GM21447 (cell line): Measurements from ENCODE around the gene TNFSF18.
"Not testable (repeated sequence)": the region's sequence is repeated elsewhere in the genome, so short reads cannot be mapped to it uniquely, and the experiment has no call there.

Source experiments
- ATAC-seq: cut with Tn5 transposase; IDR thresholded peaks from one replicate; pipeline ENCODE4 v1.9.1; 2021; ENCODE audit not compliant: unreplicated experiment

TNFSF18 gene, protein sequence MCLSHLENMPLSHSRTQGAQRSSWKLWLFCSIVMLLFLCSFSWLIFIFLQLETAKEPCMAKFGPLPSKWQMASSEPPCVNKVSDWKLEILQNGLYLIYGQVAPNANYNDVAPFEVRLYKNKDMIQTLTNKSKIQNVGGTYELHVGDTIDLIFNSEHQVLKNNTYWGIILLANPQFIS

DNA sequence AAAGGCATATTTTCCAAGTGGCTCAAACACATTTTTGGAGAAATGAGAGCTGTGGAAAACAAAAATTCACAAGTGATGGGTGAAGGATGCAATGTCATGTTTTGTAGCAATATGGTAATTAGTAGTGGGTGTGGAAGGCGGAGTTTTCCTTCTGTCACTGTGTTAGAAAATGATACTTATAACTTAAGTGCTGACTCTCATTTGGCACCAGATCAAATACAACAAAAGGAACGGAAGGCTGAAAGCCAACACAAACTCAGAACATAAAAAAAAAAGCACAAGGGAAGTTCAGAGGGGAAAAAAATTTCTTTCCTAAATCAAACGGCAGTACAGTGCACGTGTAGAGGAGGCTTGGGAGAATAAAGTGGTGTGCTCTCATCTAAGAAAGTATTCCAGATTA, at the start of gene TNFSF18:
Gene TNFSF18 (minus strand): TSS at position 77 of the 400 bp plus-strand sequence. CDS start 45 bp downstream, at position 32.
- ATAC-seq, result no peak

DNA sequence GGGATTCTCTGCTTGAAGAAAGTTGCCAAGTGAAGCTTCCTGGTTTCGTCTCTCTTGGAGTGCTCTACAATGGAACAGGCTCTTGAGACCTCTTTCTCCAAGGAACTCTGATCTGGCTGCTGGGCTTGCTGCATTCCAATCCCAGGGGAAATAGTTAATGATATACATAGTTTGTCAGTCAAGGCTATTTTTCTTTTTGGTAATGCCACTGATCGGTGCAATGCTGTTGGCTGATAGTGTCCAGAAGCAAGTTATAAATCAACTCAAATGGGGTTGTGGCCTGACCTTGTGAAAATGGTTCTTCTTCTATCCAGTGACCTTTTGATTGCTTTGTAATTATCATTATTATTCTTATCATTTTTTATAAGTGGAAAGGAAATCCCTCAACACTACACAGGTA, 48.4 kb upstream of the TNFSF18 start:
- no peak for ATAC-seq

DNA sequence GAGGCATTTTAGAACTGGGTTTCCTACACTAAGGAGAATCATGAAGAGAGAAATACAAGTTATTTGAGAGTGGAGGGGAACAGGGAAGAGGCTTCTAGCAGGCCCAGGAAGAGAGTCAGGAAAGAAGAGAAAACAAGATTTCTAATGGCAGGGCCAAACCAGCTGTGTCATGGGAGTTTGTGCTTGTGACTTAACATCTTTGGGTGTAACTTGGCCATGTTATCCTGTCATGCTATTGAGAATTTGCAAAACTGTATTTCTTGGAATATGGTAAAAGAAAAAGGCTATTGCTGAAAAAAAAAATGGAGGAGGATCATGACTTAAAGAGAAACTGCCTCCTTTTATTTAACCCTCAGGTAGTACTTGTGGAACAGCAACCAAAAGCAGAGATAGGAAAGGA, 47.4 kb upstream of the TNFSF18 start:
- no peak for ATAC-seq

DNA sequence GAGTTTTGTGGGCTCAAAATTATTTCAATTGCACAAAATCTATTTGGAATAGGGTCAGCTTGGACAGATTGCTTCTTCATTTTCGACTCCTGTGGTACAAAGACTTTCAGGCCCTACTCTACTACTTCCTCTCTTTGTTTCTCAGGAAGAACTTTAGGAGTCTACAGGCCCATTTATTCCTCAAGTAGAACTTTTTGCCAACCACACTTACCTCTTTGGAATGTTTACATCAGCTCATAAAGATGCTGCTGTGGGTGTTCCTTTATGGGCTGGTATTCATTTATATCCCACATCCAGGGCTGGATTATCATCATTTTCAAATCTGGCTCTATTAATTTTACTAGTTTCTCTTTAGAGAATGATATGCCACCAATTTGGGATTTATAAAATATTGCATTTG, 46.3 kb upstream of the TNFSF18 start:
- ATAC-seq, result no peak

DNA sequence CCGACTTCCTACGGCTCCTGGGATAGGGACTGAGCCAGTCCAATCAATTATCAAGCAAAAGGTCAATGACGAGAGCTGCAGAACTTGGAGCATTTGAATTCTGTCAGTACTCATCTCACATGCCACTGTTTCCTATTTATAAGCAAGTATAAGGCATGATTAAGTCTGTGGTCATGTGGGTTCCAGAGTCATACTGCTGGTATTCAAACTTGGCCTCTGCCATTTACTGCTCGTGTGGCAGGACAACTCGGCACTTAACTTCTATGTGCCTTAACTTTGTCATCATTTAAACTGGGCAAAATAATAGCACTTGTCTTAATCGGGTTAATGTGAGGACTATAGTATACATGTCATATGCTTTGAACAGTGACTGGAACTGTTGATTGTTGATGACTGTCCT, 44.9 kb upstream of the TNFSF18 start:
- no peak for ATAC-seq

DNA sequence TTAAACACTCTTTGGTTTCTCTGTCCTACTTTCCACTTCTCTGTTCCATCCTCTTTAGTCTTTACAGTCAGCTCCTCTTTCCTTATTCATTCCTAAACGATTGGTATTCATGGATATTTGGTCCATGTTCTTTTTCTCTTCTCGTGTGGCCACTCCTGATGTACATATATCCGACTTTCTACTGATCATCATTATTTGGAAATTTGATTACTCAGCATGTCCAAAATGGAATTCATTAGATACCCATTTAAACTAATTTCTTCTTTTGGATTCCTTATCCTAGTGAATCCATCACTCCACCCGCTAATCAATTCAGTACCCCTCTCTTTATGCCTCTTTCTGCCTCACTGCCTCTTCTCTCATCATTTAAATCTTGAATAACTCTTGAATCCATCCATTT, 43.8 kb upstream of the TNFSF18 start:
- no peak for ATAC-seq

DNA sequence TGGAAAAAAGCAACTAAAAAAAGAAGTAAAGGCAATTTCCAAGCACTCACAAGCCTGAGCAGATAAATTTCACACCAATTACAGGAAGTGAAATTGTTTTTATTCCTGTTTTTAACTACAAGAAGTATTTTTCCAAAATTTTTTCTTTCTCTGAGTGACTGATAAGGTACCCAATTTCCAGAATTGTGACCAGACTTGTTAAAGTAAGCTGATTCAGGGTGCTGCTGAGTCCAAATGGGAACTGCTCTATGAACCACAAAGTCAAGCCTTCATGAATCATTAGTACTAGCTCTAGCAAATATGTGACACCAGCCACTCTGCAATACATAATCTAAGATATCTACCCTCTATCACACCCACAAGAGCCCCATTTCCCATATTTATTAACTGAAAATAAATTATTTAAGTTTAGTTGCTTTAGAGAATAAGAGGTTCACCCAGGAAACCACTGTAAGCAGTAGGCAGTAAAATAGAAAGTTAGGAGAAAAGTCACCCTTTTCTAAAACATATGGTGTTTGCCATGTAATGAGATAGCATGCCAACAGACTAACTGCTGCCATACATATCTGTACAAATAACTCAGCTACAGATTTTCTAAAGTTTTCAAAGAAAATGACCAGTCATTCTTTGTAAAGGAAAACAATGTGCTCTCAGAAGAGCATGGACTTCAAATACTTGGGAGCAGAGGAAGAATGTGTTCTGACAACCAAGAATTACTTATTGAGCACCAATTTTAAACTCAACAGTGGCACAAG, 43.1 kb upstream of the TNFSF18 start:
- ATAC-seq, result no peak

DNA sequence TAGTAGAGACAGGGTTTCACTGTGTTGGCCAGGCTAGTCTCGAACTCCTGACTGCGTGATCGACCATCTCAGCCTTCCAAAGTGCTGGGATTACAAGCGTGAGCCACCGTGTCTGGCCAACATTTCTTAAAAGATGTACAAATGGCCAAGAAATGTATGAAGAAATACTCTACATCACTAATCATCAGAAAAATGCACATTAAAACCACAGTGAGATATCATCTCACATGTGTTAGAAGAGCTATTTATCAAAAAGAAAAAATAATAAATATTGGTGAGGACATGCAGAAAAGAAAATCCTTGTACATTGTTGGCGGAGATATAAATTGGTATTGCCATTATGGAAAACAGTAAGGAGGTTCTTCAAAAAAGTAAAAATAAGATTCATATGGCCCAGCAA, 33.6 kb upstream of the TNFSF18 start:
- no peak for ATAC-seq

DNA sequence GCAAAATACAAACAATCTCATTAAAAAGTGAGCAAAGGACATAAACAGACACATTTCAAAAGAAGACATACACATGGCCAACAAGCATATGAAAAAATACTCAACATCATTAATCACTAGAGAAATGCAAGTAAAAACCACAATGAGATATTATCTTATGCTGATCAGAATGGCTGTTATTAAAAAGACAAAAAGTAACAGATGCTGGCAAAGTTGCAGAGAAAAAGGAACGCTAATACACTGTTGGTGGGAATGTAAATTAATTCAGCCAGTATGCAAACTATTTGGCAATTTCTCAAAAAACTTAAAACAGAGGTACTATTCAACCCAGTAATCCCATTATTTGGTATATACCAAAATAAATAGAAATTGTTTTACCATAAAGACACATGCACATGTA, 32.2 kb upstream of the TNFSF18 start:
- no peak for ATAC-seq

DNA sequence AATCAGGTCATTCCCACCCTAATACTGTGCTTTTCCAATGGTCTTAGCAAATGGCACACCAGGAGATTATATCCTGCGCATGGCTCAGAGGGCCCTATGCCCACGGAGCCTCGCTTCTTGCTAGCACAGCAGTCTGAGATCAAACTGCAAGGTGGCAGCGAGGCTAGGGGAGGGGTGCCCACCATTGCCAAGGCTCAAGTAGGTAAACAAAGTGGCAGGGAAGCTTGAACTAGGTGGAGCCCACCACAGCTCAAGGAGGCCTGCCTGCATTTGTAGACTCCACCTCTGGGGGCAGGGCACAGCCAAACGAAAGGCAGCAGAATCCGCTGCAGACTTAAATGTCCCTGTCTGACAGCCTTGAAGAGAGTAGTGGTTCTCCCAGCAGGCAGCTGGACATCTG, 23.5 kb upstream of the TNFSF18 start:
- not testable (repeated sequence) for ATAC-seq

DNA sequence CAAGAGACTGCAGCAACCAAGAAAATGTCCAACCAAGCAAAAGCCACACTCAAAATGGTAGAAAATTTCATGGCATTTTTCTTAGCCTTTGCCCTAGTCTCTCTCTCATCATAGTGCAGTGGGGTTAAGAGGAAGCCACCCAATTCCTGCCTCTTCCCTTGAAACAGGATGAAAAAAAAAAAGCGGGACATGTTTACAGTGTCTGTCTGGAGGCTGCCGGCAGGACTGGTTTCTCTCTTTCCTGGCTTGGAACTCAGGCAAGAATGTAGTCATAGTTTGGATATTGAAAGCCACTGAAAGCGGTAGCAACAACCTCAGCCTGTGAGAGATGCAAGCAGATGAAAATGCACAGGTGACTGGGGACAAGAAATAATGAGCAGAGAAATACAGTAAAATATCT, 13.3 kb upstream of the TNFSF18 start:
- no peak for ATAC-seq

DNA sequence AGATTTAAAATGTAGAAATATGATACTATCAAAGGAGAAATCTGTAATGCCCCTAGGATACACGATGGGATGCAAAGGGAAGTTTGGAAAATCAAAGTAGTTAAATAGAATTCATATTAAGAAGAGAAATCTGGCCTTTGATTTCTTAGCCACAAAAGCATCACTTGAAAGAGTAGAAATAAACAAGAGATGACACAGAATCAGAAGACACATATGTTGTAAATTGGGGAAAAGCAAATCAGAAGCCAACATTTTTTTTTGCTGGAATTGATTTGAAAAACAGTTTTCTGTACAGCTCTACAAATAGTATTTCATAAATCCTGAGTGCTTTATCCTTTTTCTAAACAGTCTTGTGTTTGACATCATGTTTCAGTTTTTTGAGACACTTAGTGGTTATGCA, 12.4 kb upstream of the TNFSF18 start:
- ATAC-seq, result no peak

DNA sequence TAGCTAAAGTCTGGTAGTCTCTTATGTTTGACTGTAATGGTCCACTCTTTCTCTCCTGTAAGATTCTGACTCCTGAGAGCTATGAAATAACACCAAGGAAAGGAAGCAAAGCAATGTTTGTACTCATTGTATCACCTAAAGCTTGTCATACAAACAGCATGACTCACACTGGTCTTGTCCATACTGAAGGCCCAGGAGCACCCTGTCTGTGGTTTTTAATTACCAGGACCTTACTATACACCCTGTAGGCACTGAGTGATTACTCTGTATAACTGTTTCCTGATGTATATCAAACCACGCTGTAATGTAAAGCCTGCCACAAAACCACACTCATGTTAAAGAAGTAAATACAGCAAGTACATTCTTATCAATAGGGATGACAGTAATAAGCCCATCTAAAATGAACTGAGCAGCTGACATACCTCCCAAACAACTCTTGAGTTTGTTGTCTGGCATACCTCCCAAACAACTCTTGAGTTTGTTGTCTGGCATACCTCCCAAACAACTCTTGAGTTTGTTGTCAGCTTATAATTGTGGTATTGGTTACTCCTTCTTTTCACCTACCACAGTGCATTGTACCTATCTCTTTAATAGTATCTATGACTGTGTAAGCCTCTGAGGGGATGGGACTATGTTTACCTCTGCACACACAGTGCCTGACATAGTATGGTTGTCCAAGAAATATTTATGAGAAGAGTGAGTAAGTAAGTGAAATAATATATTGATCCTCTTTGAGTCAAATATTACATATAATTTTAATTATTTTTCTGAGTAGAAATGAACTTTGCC, 11.6 kb upstream of the TNFSF18 start:
- ATAC-seq, result no peak

DNA sequence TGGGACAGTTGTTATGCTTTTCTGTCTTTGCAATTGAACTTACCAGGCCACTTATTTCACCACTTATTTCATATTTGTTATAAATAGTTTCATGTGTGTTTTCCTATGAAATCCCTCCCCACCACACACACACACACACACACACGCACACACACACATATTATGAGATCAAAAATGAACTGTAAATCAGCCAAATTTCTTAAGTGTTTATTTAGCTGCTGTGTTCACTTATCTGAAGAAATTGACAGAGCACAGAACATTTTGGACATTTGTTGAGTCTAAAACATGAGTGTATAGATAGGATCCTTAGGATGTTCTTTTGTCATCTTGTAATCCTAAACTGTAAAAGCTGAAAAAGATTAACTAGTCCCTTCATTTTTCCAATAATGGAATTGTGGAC, 7.8 kb upstream of the TNFSF18 start:
- ATAC-seq, result no peak

DNA sequence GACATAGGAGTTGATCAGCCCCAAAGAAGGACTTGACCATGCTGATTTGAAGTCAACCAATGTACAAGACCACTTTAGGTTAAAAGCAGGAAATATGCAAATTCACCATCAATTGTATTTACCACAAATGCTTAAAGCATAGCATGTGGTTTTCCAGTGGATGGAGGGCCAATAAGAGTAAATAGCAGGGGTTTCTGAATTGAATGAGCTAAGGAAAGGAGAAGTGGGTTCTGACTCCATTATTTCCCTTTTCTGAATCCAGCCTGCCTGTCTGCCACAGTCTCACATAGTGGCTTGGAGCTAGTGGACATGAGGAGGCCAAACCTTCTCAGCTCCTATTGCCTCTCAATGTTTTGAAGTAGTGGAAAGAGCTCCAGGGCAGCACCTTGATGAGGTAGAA, 7.2 kb upstream of the TNFSF18 start:
- no peak for ATAC-seq

DNA sequence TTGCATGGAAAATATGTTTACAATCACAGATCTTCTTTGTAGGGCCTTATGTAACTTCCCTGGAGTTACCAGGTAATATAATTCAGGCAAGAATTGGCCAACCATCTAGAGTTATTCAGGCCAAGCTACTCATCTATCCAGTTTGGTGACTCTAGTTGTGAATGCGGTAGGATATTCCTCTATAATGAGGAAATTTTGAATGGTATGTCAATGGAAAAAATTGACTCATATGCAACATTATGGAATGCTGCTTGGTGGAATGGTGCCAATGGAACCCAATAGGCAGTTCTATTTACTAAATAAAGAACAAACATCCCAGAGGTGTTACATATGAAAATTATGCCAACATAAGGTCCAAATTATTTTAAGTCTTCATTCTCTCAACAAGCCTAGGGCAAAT, 5.6 kb upstream of the TNFSF18 start:
- no peak for ATAC-seq

DNA sequence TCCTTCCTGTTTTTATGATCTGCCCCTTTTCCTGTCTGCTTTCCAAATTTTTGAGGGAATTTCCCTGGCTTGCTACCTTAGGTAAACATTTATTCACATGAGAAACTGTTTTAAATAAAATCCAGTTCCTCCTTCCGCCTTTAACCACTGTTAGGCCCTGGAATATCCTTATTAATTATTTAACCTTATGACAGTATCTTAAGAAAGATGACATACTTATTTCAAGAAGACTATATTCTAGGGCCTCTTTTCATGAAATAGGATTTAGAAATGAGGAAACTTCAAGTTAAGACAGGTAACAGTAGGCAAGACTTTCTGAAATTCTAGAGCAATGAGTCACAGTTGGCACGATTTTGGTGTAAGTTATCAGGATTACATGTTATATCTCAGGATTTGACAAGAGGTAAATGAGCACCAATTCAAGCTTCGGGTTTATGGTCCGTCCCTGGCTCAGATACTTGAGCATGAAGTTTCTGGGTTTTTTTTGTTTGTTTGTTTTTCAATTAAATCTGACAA, 2.0 kb upstream of the TNFSF18 start:
- ATAC-seq, result no peak

DNA sequence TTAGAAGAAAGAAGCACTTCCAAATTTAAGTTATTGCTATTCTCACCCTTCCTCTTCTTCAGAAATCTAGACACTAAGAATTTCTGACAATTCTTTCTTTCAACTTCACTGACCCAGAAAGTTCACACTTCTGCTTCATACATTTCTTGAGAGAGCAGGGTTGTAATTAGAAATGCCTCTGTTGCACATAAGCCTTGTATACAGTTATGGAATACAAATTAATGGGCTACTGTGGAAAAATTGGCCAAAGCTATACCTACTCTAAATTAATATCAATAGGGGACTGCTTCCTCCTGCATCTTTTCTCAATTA, 1.5 kb downstream of the TNFSF18 start:
- no peak for ATAC-seq

DNA sequence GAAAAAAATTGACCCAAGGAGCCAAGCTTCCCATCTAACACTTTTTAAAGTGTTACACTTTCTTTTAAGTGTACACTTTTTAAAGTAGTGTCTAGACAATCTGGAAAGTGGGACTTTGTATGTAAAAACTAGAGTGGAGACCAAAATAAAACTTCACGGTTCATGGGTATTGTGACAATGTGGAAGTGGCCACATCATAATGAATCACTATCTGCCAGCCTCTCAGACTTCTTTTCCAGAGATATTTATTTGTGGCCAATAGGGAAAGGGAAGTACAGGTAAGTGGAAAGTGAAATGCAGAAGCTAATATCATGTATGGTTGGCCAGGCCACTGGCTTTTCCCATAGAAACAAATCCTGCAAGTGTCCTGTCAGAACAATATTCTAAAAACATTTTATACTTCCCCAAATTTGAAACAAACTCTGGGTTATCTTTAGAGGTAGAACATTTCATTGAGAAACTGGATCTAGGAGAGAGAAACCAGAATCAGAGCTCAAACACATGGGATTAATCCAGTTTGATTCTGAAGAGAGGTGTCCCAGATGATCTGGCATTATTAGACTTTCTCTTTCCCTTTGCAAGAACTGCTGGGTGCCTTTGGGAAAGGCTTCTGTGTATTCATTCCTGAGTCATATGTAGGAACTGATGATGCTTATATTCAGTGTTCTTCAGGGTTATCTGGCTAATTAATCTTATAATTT, 2.0 kb downstream of the TNFSF18 start:
- no peak for ATAC-seq

DNA sequence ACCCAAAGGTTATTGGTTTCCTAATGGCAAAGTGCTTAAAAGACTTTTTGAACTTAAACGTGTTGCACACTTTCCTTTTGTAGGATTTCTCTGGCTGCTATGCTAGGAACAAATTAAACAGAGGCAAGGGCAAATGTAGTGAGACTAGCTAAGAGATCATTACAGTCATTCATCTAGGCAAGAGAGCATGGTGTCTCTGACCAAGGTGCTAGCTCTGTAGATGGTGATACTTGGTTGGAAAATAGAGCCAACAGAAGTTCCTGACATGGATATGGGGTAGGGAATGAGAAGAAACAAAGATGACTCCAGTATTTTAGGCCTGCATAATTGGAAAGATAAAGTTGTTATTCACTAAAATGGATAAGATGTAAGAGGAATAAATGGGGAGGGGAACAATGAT, 6.1 kb downstream of the TNFSF18 start:
- ATAC-seq, result no peak

DNA sequence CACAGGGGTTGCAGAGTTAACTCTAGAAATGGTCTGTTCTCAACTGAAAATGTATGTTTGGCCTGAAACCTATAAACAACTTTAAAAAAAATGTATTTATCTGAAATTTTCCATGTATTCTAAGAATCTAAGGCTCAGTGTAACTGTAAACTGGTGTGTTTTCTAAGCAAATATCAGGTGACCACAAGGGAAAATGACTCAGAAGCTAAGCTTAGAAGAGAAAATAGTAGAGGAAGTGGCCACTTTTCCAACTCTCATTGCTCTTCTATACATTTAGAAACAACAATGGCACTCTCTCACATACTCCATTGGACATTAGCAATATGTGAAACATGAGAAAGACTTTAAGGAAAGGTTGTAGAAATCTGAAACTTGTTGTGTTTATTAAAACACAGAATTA, 7.5 kb downstream of the TNFSF18 start:
- ATAC-seq, result no peak

DNA sequence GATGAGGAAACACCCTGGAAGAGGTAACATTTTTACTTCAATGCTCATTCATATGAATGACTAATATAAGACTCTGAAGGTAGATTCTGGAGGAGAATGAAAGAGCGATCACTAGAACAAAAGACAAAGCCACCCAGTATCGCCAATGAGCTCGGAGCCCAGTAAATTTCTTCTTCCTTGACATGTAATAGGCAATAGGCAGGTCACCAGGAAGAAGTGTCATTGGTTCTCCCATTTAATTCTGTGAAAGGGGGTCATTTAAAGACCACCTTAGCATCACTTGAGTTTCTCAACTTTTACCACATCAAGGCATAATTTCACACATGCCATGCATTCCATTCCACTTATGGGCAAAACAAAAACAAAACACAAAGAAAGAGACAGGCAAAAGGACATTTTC, 7.9 kb downstream of the TNFSF18 start:
- ATAC-seq, result no peak
